HG03521 (cell line): Measurements from ENCODE around the gene HAND2.

ENCODE experiments used
- ATAC-seq: cut with Tn5 transposase; IDR thresholded peaks from one replicate; pipeline ENCODE4 v1.9.1; 2021; ENCODE audit warnings: mild to moderate bottlenecking, moderate library complexity; ENCODE audit not compliant: unreplicated experiment

The HAND2 gene

DNA sequence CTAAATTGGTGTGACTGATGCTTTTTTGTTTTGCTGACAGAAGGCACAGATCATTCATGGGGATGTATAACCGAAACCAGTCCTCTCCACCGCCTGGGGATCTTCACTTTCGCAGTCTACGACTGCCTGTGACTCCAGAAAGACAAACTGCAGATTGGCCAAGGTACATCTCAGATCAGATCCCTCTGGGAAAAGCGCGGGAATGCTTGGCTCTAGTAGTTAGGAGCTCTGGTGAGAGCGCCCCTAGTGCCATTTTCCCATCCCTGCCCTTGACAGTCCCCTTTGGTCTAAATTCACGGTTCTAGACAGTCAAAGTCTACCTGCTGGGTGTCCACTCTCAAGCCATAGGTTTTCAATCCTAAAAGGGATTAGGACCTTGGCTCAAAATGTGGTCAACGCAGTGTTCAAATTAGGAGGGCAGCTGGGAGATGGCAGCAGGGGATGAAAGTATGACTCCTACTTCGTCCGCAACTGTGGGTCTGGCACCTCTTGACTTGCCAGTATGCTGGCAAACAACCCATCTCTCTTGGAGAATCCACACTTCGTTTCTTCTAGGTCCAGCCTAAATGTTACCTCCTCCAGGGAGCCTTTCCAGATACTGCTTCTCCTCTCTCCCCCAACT, 6.9 kb upstream of the HAND2 start:
- ATAC-seq, result no peak

DNA sequence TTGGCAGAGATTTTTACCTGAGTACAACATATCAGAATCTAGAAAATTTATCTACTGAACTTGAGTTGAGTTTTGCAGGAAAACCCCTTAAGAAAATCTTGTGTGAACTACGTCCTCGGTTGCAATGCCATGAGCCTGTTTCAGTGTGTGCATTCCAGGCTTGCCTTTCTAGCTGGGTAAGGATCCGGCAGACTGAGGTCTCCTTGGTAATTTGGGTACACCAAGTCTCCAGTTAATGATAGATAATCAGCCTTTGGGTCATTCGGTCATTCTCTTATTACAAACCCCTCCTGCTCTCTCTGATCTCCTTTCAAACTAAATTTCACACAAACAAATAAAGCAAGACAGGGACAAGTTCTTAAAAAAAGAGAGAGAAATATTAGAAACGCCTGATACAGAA, 5.9 kb upstream of the HAND2 start:
- no peak for ATAC-seq

DNA sequence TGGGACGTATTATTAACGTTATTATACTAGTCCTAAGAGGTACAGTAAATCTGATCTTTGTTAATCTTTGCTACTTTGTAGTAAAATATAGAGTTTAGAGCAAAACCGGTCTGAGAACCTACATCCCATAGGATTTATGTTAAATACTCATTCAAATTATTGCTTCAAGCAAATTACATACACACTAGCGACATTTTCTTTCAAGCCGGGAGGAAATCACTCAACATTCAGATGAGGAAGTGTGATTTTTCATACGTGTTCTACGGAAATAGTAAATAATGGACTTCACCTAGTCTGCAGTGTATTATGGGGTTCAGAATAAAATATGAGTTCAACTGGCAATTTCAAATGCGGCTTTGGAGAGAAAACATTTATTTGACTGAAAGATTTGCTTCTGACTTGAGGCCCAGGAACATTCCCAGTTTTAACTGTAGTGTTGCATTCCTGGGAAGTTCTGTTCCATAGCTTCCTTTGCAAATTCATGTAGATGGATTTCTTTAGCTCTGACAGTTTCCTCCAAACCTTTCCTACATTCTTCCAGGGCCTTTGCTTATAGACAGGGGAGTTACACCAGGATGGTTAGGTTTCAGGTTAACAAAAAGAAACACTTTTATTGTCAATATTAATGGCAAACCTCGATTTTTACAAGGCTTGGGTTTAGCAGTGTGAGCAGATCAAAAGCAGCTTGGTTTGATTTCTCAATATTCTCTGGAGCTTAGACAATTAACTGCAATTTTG, 5.3 kb upstream of the HAND2 start:
- ATAC-seq, result no peak

GRCh38 chr4:173534434-173534833, 4.4 kb upstream of the HAND2 start:
- ATAC-seq, result no peak

DNA sequence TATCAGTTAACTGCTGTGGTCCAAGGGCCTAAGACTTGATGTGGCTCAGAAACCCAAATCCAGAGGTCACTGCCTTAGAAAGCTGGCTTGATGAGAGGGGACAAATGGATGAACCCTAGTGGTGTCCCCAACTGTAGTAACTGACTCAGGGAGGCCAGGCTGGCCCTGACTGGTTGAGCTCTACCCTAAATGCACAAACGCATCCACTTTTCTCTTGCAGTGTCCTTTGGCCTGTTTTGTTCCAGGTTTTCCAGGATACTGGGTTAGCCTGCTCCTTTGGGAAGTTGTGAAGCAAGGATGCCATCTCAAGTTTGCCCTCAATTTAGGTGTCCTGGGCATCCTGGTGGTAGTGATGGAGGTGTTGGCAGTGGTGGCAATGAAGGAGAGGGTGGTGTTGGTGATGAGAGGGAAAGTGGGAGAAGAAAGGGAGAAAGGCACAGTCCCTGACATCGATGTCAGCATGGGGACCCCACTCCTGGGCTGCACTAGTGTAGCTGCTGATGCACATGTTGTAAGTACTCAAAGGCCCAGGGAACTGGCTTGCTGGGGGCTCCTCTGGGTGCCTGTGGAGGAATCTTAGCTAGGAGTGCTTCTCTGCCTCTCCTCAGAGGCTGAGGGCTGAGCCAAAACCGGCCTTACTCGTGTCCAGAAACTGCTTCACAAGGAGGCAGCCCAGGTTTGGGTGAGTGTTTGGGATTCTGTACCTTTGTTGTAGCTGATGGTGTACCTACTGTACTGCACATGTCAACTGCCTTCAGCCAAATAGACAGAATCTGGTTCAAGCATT, 2.9 kb upstream of the HAND2 start:
- no peak for ATAC-seq

- ATAC-seq, result no peak
Observed at GRCh38 chr4:173531086-173531965, 1.3 kb upstream of the HAND2 start.

- no peak for ATAC-seq
Observed at GRCh38 chr4:173530326-173531085, 477 bp upstream of the HAND2 start.

DNA sequence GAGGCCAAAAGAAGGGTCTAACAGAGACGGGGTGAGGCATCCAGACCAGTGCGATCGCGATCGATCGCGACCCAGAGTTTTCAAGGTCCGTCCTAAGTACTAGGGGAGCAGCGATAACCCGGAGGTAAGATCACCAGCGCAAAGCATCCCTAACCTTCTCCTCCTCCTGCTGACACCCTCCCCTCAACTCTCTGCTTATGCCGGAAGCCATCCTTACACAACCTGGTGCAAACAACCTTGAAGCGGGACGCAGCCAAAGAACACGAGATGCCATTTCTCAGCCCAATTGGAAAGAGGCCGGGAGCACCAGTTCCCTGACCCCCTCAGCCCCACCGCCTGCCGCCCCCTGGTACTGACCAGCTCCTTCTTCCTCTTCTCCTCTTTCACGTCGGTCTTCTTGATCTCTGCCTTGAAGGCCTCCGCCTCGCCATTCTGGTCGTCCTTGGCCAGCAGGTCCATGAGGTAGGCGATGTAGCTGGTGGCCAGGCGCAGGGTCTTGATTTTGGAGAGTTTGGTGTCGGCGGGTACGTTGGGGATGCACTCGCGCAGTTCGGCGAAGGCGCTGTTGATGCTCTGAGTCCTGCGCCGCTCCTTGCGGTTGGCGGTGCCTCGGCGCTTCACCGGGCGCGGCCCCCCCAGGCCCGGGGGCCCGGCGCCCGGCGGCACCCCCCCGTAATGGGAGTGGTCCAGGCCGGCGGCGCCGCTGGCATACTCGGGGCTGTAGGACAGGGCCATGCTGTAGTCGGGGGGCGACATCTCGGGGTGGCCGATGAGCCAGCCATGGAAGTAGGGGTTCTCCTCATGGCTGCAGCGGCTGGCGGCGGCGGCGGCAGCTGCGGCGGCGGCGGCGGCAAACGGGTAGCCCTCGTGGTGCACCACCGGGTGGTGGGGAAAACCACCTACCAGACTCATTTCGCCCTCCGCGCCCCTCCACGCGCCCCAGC, 1.4 kb downstream of the HAND2 start:
- no peak for ATAC-seq

GRCh38 chr4:173527103-173527891, 2.7 kb downstream of the HAND2 start:
- ATAC-seq, result no peak

DNA sequence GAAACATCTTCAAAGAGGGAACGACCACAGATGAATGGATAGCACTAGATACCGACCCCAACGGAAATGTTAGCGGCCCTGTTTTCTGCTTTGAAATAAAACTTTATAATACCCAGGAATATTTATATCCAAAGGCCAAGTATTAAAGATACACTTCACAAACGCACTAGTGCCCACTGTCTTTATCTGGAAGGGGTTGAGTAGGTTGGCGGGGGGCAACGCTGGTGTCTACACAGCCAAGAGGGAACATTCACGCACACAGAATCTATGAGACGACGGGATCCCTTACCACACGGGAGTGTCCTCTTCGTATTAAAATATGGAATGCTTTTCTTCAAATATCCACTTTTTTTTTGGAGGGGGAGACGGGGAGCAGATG, 3.3 kb downstream of the HAND2 start:
- ATAC-seq, result no peak

- ATAC-seq, result no peak
Observed at GRCh38 chr4:173526027-173526482, 4.0 kb downstream of the HAND2 start.

DNA sequence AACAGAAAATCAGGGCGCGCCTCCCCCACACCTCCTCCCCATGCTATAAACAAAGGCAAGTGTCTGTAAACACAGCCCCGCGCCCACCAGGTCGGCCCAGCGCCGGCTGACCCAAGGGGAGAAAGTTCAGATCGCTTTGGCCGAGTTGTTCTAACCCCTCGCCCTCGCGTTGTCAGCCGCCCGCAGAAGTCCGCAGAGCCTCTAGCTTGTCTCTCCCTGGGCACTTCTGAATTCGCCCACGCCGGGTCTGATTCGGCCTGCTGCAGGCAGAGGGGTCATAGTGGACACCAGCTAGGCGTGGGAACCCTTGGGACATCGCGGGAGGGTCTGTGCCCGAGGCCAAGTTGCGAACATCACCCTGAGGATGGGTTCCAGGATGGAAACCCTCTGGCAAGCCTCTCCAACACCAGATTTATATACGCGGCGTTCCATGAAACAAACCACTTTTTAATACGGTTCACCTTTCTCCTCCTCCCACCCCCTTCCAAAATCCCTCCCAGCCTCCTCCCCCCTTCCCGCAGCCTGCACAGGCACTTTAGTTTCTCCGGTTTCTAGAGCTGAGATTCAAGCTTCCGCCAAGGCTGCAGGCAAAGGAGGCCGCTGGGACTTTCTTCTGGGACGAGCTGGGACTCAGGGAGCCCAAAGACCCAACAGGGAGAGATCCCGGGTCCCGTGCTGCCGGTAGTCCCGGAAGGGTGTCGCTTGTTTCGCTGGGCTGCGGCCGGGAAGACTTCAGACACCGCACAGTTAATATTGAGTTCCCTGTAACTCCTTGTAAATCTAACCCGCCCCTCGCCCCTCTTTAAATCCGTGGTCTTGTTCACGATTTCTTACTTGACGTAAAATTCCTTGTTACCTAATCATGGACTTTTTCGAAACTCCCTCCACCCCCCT, 4.7 kb downstream of the HAND2 start:
- ATAC-seq, result no peak

GRCh38 chr4:173524218-173525117, 5.6 kb downstream of the HAND2 start:
- ATAC-seq, result no peak

DNA sequence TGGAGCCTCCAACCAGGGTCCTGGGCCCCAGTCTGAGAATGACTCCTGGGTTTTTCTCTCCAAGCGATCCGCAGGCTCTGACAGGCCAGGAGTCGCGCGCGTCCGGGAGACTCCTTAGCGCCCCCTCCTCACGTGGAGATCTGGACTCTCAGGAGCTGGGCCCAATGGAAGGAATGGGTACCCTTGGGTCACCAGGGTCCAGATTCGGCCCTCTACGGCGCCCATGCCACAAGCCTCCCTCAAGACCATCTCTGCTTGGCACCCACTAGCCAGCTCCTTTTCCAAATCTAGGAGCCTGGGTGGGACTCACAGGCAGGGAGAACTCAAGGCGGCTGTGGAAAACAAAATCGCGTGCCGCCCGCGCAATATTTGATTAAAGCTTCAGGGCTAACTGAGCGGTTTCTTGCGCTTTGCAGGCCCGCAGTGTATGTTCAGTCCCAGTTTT, 7.1 kb downstream of the HAND2 start:
- ATAC-seq, result no peak

DNA sequence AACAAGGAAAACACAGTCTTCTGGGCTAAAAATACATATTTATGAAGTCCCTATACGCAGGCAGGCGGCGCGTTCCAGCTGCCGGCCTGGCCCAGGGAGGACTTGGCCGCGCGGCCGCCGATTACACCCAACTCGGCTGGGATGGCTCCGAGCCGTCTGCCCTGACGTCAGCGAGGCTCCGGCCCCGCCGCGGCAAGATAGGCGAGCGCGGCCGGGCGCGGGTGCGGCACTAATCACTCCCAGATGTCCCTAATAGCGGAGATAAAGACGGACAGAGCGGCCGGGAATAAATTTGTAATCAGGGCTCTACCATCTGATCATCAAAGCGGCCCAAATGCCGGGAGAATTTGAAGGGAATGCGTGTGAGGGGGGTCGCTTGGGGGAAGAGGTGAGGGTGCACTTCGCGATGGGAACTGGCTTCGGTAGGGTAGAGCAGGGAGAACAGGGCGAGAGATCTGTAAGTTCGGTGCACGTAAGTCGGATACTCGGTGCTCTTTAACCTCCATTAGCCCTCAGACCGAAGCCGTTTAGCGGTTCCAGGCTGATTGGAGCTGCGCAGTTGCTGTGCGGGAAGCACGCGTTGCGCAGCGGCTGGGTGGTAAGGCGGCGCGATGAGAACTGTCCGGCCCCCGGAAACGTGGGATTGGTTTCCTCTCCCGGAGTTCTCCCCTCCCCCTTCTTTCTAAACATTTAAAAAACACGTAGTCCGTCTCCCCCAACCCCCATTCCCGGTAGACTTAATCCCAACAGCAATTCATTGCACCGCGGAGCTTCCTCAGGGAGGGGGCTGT, 7.7 kb downstream of the HAND2 start:
- no peak for ATAC-seq
